Astrocyte (in vitro differentiated cells and primary cell): ENCODE results near the gene ZBTB7B. TPM values are rescaled to one million over a fixed set of nuclear protein-coding genes. Genes with fewer than 3 reads are reported as not detected.

Experiments
- DNase-seq: peaks from one replicate; pipeline ENCODE4 v3.0.0-alpha.2; 2010; ENCODE audit warnings: low read depth
- FAIRE-seq: peaks from 2 replicates; lab custom pipeline; 2011; peaks lifted over from hg19 to GRCh38; lab: Jason Lieb, UNC
- H2AFZ ChIP-seq: 2 replicates; pipeline ENCODE4 v1.6.0; 2012; ENCODE audit warnings: low read depth, low read length, inconsistent platforms
- H3K27ac ChIP-seq: 2 replicates; pipeline ENCODE4 v1.5.1; 2011; ENCODE audit warnings: low read depth, low read length, inconsistent platforms
- H3K27me3 ChIP-seq: 2 replicates; pipeline ENCODE4 v1.6.0; 2011; ENCODE audit warnings: low read length, inconsistent platforms; ENCODE audit not compliant: insufficient read depth
- H3K36me3 ChIP-seq: 2 replicates; pipeline ENCODE4 v1.5.1; 2011; ENCODE audit warnings: low read length, inconsistent platforms; ENCODE audit not compliant: insufficient read depth
- H3K4me1 ChIP-seq: 2 replicates; pipeline ENCODE4 v1.5.1; 2011; ENCODE audit warnings: low read length, inconsistent platforms; ENCODE audit not compliant: insufficient read depth
- H3K4me2 ChIP-seq: 2 replicates; pipeline ENCODE4 v1.6.0; 2012; ENCODE audit warnings: low read length, inconsistent platforms
- H3K4me3 ChIP-seq: 2 replicates; pipeline ENCODE4 v1.5.1; 2011; ENCODE audit warnings: low read depth, mild to moderate bottlenecking, low read length, inconsistent platforms; ENCODE audit not compliant: insufficient read depth
- H3K79me2 ChIP-seq: 2 replicates; pipeline ENCODE4 v1.6.0; 2012; ENCODE audit warnings: mild to moderate bottlenecking, low read length, inconsistent platforms; ENCODE audit not compliant: insufficient read depth
- H3K9ac ChIP-seq: 2 replicates; pipeline ENCODE4 v1.6.0; 2012; ENCODE audit warnings: mild to moderate bottlenecking, low read length, inconsistent platforms
- H3K9me3 ChIP-seq: 2 replicates; pipeline ENCODE4 v1.5.1; 2012; ENCODE audit warnings: low read depth, mild to moderate bottlenecking, low read length, inconsistent platforms; ENCODE audit not compliant: insufficient read depth
- H4K20me1 ChIP-seq: 2 replicates; pipeline ENCODE4 v1.6.0; 2012; ENCODE audit warnings: low read length, inconsistent platforms; ENCODE audit not compliant: insufficient read depth
- H3K27ac Mint-ChIP-seq: one replicate; pipeline ENCODE4 v1.8.0; 2021; ENCODE audit warnings: mild to moderate bottlenecking, mixed read lengths; ENCODE audit not compliant: unreplicated experiment
- H3K27me3 Mint-ChIP-seq: one replicate; pipeline ENCODE4 v1.8.0; 2021; ENCODE audit warnings: low read depth, mixed read lengths; ENCODE audit not compliant: unreplicated experiment
- H3K36me3 Mint-ChIP-seq: one replicate; pipeline ENCODE4 v1.8.0; 2021; ENCODE audit warnings: low read depth, mixed read lengths; ENCODE audit not compliant: unreplicated experiment
- H3K4me1 Mint-ChIP-seq: one replicate; pipeline ENCODE4 v1.8.0; 2021; ENCODE audit warnings: low read depth, mixed read lengths; ENCODE audit not compliant: unreplicated experiment
- H3K4me3 Mint-ChIP-seq: one replicate; pipeline ENCODE4 v1.8.0; 2021; ENCODE audit warnings: mild to moderate bottlenecking, moderate library complexity, mixed read lengths; ENCODE audit not compliant: unreplicated experiment
- H3K9me3 Mint-ChIP-seq: one replicate; pipeline ENCODE4 v1.8.0; 2021; ENCODE audit warnings: mild to moderate bottlenecking, mixed read lengths; ENCODE audit not compliant: unreplicated experiment
- CTCF ChIP-seq: IDR thresholded peaks from 2 replicates; pipeline ENCODE4 v1.5.1; 2011; ENCODE audit warnings: low read depth, mild to moderate bottlenecking, inconsistent platforms, low read length, moderate library complexity; ENCODE audit not compliant: insufficient read depth
- EZH2 ChIP-seq: IDR thresholded peaks from 2 replicates; pipeline ENCODE4 v1.6.1; 2012; ENCODE audit warnings: mild to moderate bottlenecking, low read length, inconsistent platforms; ENCODE audit not compliant: insufficient read depth
- total RNA-seq: library from RNA; stranded (reverse); gene quantifications from 2 replicates; pipeline ENCODE4 v1.2.1, GENCODE V29; 2021

ZBTB7B gene
- total RNA-seq, 1 donor from 2014 or later: 46.1 TPM

GRCh38 chr1:154982341-154982740 is 20.3 kb upstream of the ZBTB7B start:
- peaks cover 2% of the 10 kb centered on the region for H3K36me3 Mint-ChIP-seq
- Histone ChIP-seq H2AFZ (peak overlapping the region; percentile 71), H3K4me2 (peak overlapping the region; percentile 97), H3K9ac (peak overlapping the region; percentile 64), H3K79me2 (peaks cover 49% of the 10 kb centered on the region), H3K27ac (peak overlapping the region; percentile 0), H3K27me3 (no peaks in the 10 kb centered on the region), H3K4me1 (peaks cover 14% of the 10 kb centered on the region), H3K9me3 (no peaks in the 10 kb centered on the region), H3K4me3 (peak overlapping the region; percentile 99), H3K36me3 (peaks cover 10% of the 10 kb centered on the region), H4K20me1 (no peaks in the 10 kb centered on the region)
- no peak overlapping the region for H3K27ac Mint-ChIP-seq
- no peaks in the 10 kb centered on the region for H3K9me3 Mint-ChIP-seq
- no peaks in the 10 kb centered on the region for H3K27me3 Mint-ChIP-seq
- TF ChIP-seq CTCF (no peak), EZH2 (no peak)
- FAIRE-seq (no peak), DNase-seq (no peak)
- H3K4me3 Mint-ChIP-seq: no peak overlapping the region
- H3K4me1 Mint-ChIP-seq: peaks cover 5% of the 10 kb centered on the region

GRCh38 chr1:154982897-154983648 is 19.5 kb upstream of the ZBTB7B start, which contains the start of gene FLAD1:
Gene FLAD1 (plus strand): TSS chr1:154983344. CDS start chr1:154983695, 351 bp downstream.
- Mint-ChIP-seq H3K4me1 (peaks cover 5% of the 10 kb centered on the region), H3K4me3 (no peak within 1 kb of the TSS), H3K27ac (peak within 1 kb of the TSS; percentile 80), H3K27me3 (no peaks in the 10 kb centered on the region), H3K9me3 (no peaks in the 10 kb centered on the region), H3K36me3 (peaks cover 2% of the 10 kb centered on the region)
- Histone ChIP-seq H3K4me3 (peak within 1 kb of the TSS; percentile 99), H3K79me2 (peaks cover 49% of the 10 kb centered on the region), H3K4me2 (peak within 1 kb of the TSS; percentile 97), H2AFZ (peak within 1 kb of the TSS; percentile 71), H3K9ac (peak within 1 kb of the TSS; percentile 94), H4K20me1 (peaks cover 6% of the 10 kb centered on the region), H3K27ac (peak within 1 kb of the TSS; percentile 58), H3K36me3 (peaks cover 17% of the 10 kb centered on the region), H3K4me1 (peaks cover 14% of the 10 kb centered on the region), H3K27me3 (no peaks in the 10 kb centered on the region), H3K9me3 (no peaks in the 10 kb centered on the region)
- FAIRE-seq (peak; percentile 37), DNase-seq (peak; percentile 100)
- TF ChIP-seq EZH2 (no peak), CTCF (no peak)
